Fibroblast of lung (primary cell): ENCODE data around the gene EMC10. TPM values are rescaled to one million over a fixed set of nuclear protein-coding genes. Genes with fewer than 3 reads are reported as not detected.

Experiments used
- DNase-seq, 2 donors: peaks; one replicate each; pipeline versions ENCODE4 v3.0.0 to v3.0.0-alpha.2; 2010; ENCODE audit warnings: low read depth in 2 of 2
- H2AFZ ChIP-seq: 2 replicates; pipeline ENCODE4 v1.5.1; 2012; ENCODE audit warnings: low read length, control low read depth, inconsistent platforms
- H3K27ac ChIP-seq: 2 replicates; pipeline ENCODE4 v1.5.1; 2011; ENCODE audit warnings: low read length, control low read depth; ENCODE audit not compliant: insufficient read depth
- H3K27me3 ChIP-seq: 2 replicates; pipeline ENCODE4 v1.5.1; 2011; ENCODE audit warnings: mild to moderate bottlenecking, low read length; ENCODE audit not compliant: control insufficient read depth, insufficient read depth
- H3K36me3 ChIP-seq: 2 replicates; pipeline ENCODE4 v1.5.1; 2011; ENCODE audit warnings: low read length; ENCODE audit not compliant: control insufficient read depth, insufficient read depth
- H3K4me1 ChIP-seq: 2 replicates; pipeline ENCODE4 v1.5.1; 2011; ENCODE audit warnings: low read length; ENCODE audit not compliant: control insufficient read depth, insufficient read depth; ENCODE audit errors: extremely low read depth
- H3K4me2 ChIP-seq: 2 replicates; pipeline ENCODE4 v1.5.1; 2011; ENCODE audit warnings: low read length, control low read depth; ENCODE audit not compliant: insufficient read depth; ENCODE audit errors: extremely low read depth
- H3K4me3 ChIP-seq, 4 experiments: fragments of 200-600 bp in 1 of 4; sonication (generic) in 1 of 4; replicated peaks in 1 of 4; 2 replicates each; pipeline ENCODE4 v1.5.1; 2011 to 2016; ENCODE audit warnings: low read length in 4 of 4, low read depth in 3 of 4, mild to moderate bottlenecking in 3 of 4, control low read depth in 2 of 4, inconsistent platforms in 1 of 4, mixed read lengths in 1 of 4; ENCODE audit not compliant: insufficient read depth in 1 of 4; ENCODE audit errors: control extremely low read depth in 1 of 4
- H3K79me2 ChIP-seq: 2 replicates; pipeline ENCODE4 v1.5.1; 2012; ENCODE audit warnings: mild to moderate bottlenecking, low read length, inconsistent platforms; ENCODE audit not compliant: control insufficient read depth, insufficient read depth
- H3K9ac ChIP-seq: 2 replicates; pipeline ENCODE4 v1.5.1; 2011; ENCODE audit warnings: mild to moderate bottlenecking, low read length, control low read depth; ENCODE audit not compliant: insufficient read depth
- H3K9me3 ChIP-seq: 2 replicates; pipeline ENCODE4 v1.5.1; 2012; ENCODE audit warnings: low read depth, low read length; ENCODE audit not compliant: control insufficient read depth, insufficient read depth
- H4K20me1 ChIP-seq: 2 replicates; pipeline ENCODE4 v1.5.1; 2011; ENCODE audit warnings: low read length; ENCODE audit not compliant: control insufficient read depth, insufficient read depth; ENCODE audit errors: extremely low read depth
- EZH2 ChIP-seq: IDR thresholded peaks from 2 replicates; pipeline ENCODE4 v1.5.1; 2012; ENCODE audit warnings: low read length, control low read depth, mild to moderate bottlenecking; ENCODE audit errors: missing control alignments
- polyA plus RNA-seq, 2 donors: library from polyadenylated mRNA; depleted of rRNA in 1 of 2; stranded (reverse) in 1 of 2; unstranded in 1 of 2; fragments of >200 nt; gene quantifications; 2 replicates each; pipeline ENCODE4 v1.2.1, GENCODE V29; 2011 to 2012; ENCODE audit warnings: missing spikeins in 1 of 2
- total RNA-seq: library from RNA; depleted of rRNA; stranded (reverse); fragments of >200 nt; gene quantifications from 2 replicates; pipeline ENCODE4 v1.2.1, GENCODE V29; 2014
- TF ChIP-seq, protein P1 (sequence below), 2 donors: IDR thresholded peaks in 1 of 2; conservative IDR thresholded peaks in 1 of 2; 1 replicate in 1 of 2; 2 replicates in 1 of 2; pipeline ENCODE4 v1.5.1; 2011 to 2012; ENCODE audit warnings: low read length in 2 of 2, control low read depth in 1 of 2, inconsistent platforms in 1 of 2, low read depth in 1 of 2, mild to moderate bottlenecking in 1 of 2

The EMC10 gene
- total and polyA plus RNA-seq, 2 donors (not counting 1 experiment from before 2014, with no cell fraction given), result 40.8 to 42.7 TPM

GRCh38 chr19:50515168-50515561 lies 38.9 kb downstream of the EMC10 start:
- H3K9me3 ChIP-seq, result no peaks in the 10 kb centered on the region
- H3K27ac ChIP-seq, result no peak overlapping the region
- no peak overlapping the region for H2AFZ ChIP-seq
- no peaks in the 10 kb centered on the region for H3K27me3 ChIP-seq
- no peak overlapping the region for H3K4me3 ChIP-seq
- peaks cover 4% of the 10 kb centered on the region for H3K79me2 ChIP-seq
- TF ChIP-seq, protein P1, sequence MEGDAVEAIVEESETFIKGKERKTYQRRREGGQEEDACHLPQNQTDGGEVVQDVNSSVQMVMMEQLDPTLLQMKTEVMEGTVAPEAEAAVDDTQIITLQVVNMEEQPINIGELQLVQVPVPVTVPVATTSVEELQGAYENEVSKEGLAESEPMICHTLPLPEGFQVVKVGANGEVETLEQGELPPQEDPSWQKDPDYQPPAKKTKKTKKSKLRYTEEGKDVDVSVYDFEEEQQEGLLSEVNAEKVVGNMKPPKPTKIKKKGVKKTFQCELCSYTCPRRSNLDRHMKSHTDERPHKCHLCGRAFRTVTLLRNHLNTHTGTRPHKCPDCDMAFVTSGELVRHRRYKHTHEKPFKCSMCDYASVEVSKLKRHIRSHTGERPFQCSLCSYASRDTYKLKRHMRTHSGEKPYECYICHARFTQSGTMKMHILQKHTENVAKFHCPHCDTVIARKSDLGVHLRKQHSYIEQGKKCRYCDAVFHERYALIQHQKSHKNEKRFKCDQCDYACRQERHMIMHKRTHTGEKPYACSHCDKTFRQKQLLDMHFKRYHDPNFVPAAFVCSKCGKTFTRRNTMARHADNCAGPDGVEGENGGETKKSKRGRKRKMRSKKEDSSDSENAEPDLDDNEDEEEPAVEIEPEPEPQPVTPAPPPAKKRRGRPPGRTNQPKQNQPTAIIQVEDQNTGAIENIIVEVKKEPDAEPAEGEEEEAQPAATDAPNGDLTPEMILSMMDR (conservative IDR thresholded peaks at IDR 0.05 in 1 of 2, IDR thresholded peaks at IDR 0.05 in 1 of 2; ENCODE audit: low read depth in 1 of 2, low read length in 2 of 2), result no peak
- no peak for TF ChIP-seq EZH2
- no peak overlapping the region for H3K9ac ChIP-seq
- H4K20me1 ChIP-seq, result no peaks in the 10 kb centered on the region
- H3K4me2 ChIP-seq, result no peak overlapping the region
- no peaks in the 10 kb centered on the region for H3K4me1 ChIP-seq
- DNase-seq, result no peak
- no peaks in the 10 kb centered on the region for H3K36me3 ChIP-seq

DNA sequence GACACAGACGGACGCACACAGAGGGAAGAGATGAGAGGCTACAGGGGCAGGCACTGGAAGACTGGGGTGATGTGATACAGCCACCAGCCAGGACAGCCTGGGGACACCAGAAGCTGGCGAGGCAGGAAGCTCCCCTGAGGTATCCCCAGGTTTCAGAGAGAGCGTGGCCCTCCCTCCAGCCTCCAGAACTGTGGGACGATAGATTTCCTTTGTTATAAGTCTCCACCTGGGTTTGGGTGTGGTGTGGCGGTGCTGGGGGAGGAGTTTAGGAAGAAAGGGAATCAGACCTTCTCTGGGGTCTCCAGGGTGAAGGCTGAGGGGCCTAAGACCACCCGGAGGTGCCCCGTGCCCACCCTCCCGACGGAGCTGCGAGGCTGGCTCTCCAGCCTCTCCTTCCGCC lies 40.1 kb downstream of the EMC10 start:
- Histone ChIP-seq H3K27ac (no peak overlapping the region), H3K9ac (no peak overlapping the region)

GRCh38 chr19:50516964-50517703 lies 40.8 kb downstream of the EMC10 start:
- Histone ChIP-seq H2AFZ (no peak overlapping the region), H3K9me3 (no peaks in the 10 kb centered on the region), H3K4me2 (no peak overlapping the region), H3K27me3 (no peaks in the 10 kb centered on the region), H3K79me2 (no peaks in the 10 kb centered on the region), H4K20me1 (no peaks in the 10 kb centered on the region), H3K27ac (no peak overlapping the region), H3K4me3 (no peak overlapping the region), H3K36me3 (no peaks in the 10 kb centered on the region), H3K9ac (no peak overlapping the region), H3K4me1 (no peaks in the 10 kb centered on the region)
- TF ChIP-seq, protein P1 (conservative IDR thresholded peaks at IDR 0.05 in 1 of 2, IDR thresholded peaks at IDR 0.05 in 1 of 2; ENCODE audit: low read depth in 1 of 2, low read length in 2 of 2), result no peak
- TF ChIP-seq EZH2, result no peak
- DNase-seq, result no peak

More for the DNA sequence above, 40.1 kb downstream of the EMC10 start:
- no peak overlapping the region for H3K4me3 ChIP-seq
- no peak overlapping the region for H3K4me2 ChIP-seq
- TF ChIP-seq, protein P1 (conservative IDR thresholded peaks at IDR 0.05 in 1 of 2, IDR thresholded peaks at IDR 0.05 in 1 of 2; ENCODE audit: low read depth in 1 of 2, low read length in 2 of 2), result no peak
- no peak for TF ChIP-seq EZH2
- H3K4me1 ChIP-seq, result no peaks in the 10 kb centered on the region
- H3K9me3 ChIP-seq, result no peaks in the 10 kb centered on the region
- H3K79me2 ChIP-seq, result no peaks in the 10 kb centered on the region
- H3K27me3 ChIP-seq, result no peaks in the 10 kb centered on the region
- no peak for DNase-seq
- no peaks in the 10 kb centered on the region for H3K36me3 ChIP-seq
- H4K20me1 ChIP-seq, result no peaks in the 10 kb centered on the region
- H2AFZ ChIP-seq, result no peak overlapping the region
